ENCODE results near the gene MRPS24. TPM values are rescaled to one million over a fixed set of nuclear protein-coding genes. Genes with fewer than 3 reads are reported as not detected.

The MRPS24 gene
- total and polyA plus RNA-seq, 2 of the 13 experiments (the other 11 are each of a cell fraction or from before 2014, with no cell fraction given), result 135 to 162 TPM

DNA sequence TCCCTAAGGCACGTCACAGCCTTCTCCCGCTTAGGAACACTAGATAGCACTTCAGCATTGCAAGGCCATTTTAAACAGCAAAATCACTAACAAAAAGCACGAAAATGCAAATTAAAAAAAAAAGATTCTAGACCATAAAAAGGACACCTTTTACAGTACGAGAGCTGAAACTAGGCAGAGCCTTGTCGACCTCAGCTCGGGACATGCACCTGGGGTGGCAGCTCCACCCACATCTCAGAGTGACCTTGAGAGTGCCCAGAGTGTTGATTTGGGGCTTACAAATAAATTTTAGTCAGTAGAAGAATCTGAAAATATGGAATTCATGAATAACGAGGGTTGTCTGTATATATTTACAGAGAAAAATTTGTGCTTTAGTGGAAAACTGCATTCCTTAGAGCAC, 1.1 kb downstream of the MRPS24 start:
- in situ Hi-C loops (cut with HindIII; ENCODE audit: extremely low pct_ligation_motif_present, low pct_unique_long_range_greater_than_20kb) (no loop called here), intact Hi-C loops (cut with micrococcal nuclease; ENCODE audit: unreplicated experiment) (loop anchor here (2.0 kb wide), 2 partner anchors 37 to 87 kb away; no protein-coding TSS in a partner anchor)
- peak overlapping the region; percentile 88 for H3K4me2 ChIP-seq (ENCODE audit: low read depth, low read length)
- FAIRE-seq, result no peak
- no TSS peak for BruUV-seq (replicated peaks)
- peaks cover 18% of the 10 kb centered on the region for H3K4me1 ChIP-seq (ENCODE audit: insufficient read depth, low read length)
- TF ChIP-seq, protein P1, sequence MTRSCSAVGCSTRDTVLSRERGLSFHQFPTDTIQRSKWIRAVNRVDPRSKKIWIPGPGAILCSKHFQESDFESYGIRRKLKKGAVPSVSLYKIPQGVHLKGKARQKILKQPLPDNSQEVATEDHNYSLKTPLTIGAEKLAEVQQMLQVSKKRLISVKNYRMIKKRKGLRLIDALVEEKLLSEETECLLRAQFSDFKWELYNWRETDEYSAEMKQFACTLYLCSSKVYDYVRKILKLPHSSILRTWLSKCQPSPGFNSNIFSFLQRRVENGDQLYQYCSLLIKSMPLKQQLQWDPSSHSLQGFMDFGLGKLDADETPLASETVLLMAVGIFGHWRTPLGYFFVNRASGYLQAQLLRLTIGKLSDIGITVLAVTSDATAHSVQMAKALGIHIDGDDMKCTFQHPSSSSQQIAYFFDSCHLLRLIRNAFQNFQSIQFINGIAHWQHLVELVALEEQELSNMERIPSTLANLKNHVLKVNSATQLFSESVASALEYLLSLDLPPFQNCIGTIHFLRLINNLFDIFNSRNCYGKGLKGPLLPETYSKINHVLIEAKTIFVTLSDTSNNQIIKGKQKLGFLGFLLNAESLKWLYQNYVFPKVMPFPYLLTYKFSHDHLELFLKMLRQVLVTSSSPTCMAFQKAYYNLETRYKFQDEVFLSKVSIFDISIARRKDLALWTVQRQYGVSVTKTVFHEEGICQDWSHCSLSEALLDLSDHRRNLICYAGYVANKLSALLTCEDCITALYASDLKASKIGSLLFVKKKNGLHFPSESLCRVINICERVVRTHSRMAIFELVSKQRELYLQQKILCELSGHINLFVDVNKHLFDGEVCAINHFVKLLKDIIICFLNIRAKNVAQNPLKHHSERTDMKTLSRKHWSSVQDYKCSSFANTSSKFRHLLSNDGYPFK (CRISPR knock-in tag; IDR thresholded peaks at IDR 0.05; ENCODE audit: borderline replicate concordance), result no peak
- TF ChIP-seq ZBTB20 (CRISPR knock-in tag; IDR thresholded peaks at IDR 0.05; ENCODE audit: borderline replicate concordance, low read depth) (peak; percentile 14; the same call in 1 of the 2 replicates), ZNF20 (CRISPR knock-in tag; IDR thresholded peaks at IDR 0.05) (no peak), ZBTB42 (CRISPR knock-in tag; IDR thresholded peaks at IDR 0.05) (no peak), SP5 (CRISPR knock-in tag; IDR thresholded peaks at IDR 0.05; ENCODE audit: borderline replicate concordance, low read depth) (0 out of 2 replicates have a peak, but pooled peaks have one; percentile 41), NFE2 (CRISPR knock-in tag; IDR thresholded peaks at IDR 0.05) (no peak), NR2F2 (IDR thresholded peaks at IDR 0.05; ENCODE audit: borderline replicate concordance, low read depth) (no peak)
- TF ChIP-seq, protein P2, sequence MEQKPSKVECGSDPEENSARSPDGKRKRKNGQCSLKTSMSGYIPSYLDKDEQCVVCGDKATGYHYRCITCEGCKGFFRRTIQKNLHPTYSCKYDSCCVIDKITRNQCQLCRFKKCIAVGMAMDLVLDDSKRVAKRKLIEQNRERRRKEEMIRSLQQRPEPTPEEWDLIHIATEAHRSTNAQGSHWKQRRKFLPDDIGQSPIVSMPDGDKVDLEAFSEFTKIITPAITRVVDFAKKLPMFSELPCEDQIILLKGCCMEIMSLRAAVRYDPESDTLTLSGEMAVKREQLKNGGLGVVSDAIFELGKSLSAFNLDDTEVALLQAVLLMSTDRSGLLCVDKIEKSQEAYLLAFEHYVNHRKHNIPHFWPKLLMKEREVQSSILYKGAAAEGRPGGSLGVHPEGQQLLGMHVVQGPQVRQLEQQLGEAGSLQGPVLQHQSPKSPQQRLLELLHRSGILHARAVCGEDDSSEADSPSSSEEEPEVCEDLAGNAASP (CRISPR knock-in tag; IDR thresholded peaks at IDR 0.05; ENCODE audit: borderline replicate concordance), result peak; percentile 35; the same call in 1 of the 2 replicates
- TF ChIP-seq, protein P3, sequence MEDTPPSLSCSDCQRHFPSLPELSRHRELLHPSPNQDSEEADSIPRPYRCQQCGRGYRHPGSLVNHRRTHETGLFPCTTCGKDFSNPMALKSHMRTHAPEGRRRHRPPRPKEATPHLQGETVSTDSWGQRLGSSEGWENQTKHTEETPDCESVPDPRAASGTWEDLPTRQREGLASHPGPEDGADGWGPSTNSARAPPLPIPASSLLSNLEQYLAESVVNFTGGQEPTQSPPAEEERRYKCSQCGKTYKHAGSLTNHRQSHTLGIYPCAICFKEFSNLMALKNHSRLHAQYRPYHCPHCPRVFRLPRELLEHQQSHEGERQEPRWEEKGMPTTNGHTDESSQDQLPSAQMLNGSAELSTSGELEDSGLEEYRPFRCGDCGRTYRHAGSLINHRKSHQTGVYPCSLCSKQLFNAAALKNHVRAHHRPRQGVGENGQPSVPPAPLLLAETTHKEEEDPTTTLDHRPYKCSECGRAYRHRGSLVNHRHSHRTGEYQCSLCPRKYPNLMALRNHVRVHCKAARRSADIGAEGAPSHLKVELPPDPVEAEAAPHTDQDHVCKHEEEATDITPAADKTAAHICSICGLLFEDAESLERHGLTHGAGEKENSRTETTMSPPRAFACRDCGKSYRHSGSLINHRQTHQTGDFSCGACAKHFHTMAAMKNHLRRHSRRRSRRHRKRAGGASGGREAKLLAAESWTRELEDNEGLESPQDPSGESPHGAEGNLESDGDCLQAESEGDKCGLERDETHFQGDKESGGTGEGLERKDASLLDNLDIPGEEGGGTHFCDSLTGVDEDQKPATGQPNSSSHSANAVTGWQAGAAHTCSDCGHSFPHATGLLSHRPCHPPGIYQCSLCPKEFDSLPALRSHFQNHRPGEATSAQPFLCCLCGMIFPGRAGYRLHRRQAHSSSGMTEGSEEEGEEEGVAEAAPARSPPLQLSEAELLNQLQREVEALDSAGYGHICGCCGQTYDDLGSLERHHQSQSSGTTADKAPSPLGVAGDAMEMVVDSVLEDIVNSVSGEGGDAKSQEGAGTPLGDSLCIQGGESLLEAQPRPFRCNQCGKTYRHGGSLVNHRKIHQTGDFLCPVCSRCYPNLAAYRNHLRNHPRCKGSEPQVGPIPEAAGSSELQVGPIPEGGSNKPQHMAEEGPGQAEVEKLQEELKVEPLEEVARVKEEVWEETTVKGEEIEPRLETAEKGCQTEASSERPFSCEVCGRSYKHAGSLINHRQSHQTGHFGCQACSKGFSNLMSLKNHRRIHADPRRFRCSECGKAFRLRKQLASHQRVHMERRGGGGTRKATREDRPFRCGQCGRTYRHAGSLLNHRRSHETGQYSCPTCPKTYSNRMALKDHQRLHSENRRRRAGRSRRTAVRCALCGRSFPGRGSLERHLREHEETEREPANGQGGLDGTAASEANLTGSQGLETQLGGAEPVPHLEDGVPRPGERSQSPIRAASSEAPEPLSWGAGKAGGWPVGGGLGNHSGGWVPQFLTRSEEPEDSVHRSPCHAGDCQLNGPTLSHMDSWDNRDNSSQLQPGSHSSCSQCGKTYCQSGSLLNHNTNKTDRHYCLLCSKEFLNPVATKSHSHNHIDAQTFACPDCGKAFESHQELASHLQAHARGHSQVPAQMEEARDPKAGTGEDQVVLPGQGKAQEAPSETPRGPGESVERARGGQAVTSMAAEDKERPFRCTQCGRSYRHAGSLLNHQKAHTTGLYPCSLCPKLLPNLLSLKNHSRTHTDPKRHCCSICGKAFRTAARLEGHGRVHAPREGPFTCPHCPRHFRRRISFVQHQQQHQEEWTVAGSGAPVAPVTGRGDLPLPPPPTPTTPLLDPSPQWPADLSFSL (CRISPR knock-in tag; IDR thresholded peaks at IDR 0.05), result no peak
- H3K27me3 ChIP-seq (ENCODE audit: control insufficient read depth in 1 of 2, insufficient read depth in 2 of 2, low read length in 2 of 2), result no peaks in the 10 kb centered on the region; a peak in 1 of 5 replicates
- CTCF ChIA-PET (ENCODE audit: low intra/inter-chr PET ratio, low total read pairs), result no interaction called here
- POLR2A ChIA-PET, result interaction anchor here (2.0 to 2.2 kb wide), 2 partner anchors 36 to 58 kb away, joined by 10 to 36 read pairs; partner anchors contain the start of gene UBE2D4
- H3K9me3 ChIP-seq (ENCODE audit: low read length), result no peaks in the 10 kb centered on the region
- H3K79me2 ChIP-seq (ENCODE audit: insufficient read depth, low read length), result peaks cover 6% of the 10 kb centered on the region
- H2AFZ ChIP-seq (ENCODE audit: low read length), result no peak overlapping the region
- H4K20me1 ChIP-seq (ENCODE audit: insufficient read depth, low read length), result no peaks in the 10 kb centered on the region
- H3K4me3 ChIP-seq (replicated peaks in 1 of 3; ENCODE audit: insufficient read depth in 1 of 3, low read depth in 2 of 3, low read length in 3 of 3), result peak overlapping the region; percentile 86 to 96 (median 87)
- H3K9ac ChIP-seq (ENCODE audit: insufficient read depth, low read depth, low read length), result peak overlapping the region; percentile 80
- ATAC-seq, result no peak
- DNase-seq (ENCODE audit: low spot score), result no peak
- peak overlapping the region; percentile 67 for H3K27ac ChIP-seq (ENCODE audit: extremely low read length, insufficient read depth, low read length)
- H3K36me3 ChIP-seq (replicated peaks in 1 of 2; ENCODE audit: control insufficient read depth in 1 of 2, insufficient read depth in 2 of 2, low read length in 2 of 2), result peaks cover 2 to 8% of the 10 kb centered on the region in 2 experiments; a peak in 4 of 5 replicates
- 47% methylated on average over 7 of the region's 7 CpGs for WGBS (ENCODE audit: low lambda C conversion rate)

Data from HepG2 (cell line).